HG02759 (cell line): ENCODE measurements around the gene IGFBP4.

Experiments
- ATAC-seq: cut with Tn5 transposase; IDR thresholded peaks from one replicate; pipeline ENCODE4 v1.9.1; 2021; ENCODE audit warnings: mild to moderate bottlenecking, moderate library complexity; ENCODE audit not compliant: unreplicated experiment

IGFBP4 gene

GRCh38 chr17:40454613-40454995 lies 11.4 kb downstream of the IGFBP4 start:
- no peak for ATAC-seq

GRCh38 chr17:40456396-40456951 lies 13.2 kb downstream of the IGFBP4 start:
- ATAC-seq = no peak

GRCh38 chr17:40457369-40457768 lies 14.1 kb downstream of the IGFBP4 start:
- ATAC-seq = no peak

GRCh38 chr17:40457964-40458791 lies 14.9 kb downstream of the IGFBP4 start:
- no peak for ATAC-seq

- ATAC-seq = no peak
Measured at GRCh38 chr17:40458851-40459482, 15.7 kb downstream of the IGFBP4 start.

DNA sequence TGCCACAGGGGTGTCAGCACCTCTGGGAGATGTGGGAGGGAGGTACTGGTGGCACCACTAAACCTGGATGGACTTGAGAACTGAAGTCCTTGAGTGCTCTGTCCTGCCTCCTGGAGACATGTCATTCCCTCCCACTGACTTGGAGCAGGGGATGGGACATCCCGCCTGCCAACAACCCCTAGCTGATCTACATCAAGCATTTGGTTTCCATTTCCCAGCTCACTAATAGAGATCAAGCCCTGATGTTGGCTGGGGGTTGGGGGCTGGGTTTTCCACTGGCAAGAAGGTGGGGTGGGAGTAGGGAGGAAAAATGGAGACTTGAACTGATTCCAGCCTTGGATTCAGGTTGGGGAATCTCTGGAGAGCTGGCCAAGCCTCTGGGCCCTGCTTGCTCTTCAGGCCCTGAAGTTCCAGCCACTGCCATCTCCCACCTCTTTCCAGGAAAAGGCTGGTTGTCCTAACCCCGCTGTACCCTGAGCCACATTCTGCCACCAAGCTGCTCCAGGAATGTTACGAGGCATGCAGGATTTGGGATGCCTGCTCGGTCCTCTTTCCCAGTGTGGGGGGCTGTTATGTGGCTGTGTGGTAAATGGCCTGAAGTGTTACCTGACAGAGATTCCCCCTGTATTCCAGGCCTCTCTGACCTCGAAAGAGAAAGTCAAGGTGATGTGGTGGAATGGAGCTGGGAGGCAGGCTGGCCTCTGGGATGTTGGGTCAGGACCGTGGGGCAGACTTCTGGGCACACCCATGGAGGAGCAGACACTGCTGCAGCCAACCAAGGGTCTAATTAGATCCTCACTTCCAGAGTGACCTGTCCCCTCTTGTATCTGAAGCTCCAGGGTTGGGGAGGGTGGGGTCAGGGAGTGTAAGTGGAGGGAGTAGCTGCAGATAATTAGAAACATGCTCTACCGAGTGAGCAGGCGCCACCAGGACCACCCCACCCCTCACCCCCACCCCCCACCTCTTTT lies 16.7 kb downstream of the IGFBP4 start:
- no peak for ATAC-seq

DNA sequence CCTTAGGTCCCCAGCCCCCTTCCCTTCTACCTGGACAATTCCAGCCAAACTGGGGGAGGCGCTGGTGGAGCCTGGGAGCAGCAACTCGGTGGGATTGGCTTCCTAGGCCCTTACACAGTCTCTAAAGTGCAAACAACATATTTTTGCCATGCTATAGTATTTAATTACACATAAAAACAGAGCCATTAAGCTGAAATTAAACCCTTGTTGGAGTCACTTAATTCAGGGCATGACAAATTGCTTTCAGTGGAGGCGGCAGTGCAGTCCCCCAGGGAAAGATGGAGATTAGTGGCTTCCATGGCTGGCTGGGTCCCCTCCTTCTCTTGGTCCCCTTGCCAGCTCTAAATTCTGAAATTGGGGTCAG lies 17.3 kb downstream of the IGFBP4 start:
- no peak for ATAC-seq

- ATAC-seq = no peak
Measured at GRCh38 chr17:40460968-40461731, 17.9 kb downstream of the IGFBP4 start.

DNA sequence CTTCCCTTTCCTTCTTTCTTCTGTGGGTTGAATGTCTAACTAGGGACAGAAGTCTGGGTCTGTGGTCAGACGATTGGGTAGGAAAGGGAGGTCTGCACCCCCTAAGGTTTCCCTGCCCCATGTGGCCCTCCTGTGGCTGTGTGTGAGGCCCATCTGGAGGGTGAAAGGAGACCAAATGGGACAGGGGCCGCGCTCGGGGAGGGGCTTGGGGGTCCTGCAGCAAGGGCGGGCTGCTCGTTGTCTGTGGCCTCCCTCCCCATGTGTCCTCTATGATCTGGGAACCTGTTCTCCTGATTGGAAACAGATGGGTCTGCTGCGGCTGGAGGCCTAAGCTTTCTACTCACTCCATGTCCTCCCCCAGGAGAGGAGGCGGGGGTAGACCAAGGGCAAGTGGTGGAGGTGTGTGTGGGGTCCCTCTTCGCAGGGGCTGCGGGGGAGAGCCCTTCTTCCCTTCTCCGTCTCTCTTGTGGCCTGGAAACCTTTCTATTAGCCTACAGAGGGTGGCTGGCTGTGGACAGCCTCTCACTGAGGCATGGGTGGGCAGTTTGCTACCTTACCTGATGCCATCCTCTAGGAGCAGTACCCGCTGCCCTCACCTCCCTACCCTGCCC lies 18.6 kb downstream of the IGFBP4 start:
- ATAC-seq = no peak

- no peak for ATAC-seq
Measured at GRCh38 chr17:40462343-40463121, 19.3 kb downstream of the IGFBP4 start.

DNA sequence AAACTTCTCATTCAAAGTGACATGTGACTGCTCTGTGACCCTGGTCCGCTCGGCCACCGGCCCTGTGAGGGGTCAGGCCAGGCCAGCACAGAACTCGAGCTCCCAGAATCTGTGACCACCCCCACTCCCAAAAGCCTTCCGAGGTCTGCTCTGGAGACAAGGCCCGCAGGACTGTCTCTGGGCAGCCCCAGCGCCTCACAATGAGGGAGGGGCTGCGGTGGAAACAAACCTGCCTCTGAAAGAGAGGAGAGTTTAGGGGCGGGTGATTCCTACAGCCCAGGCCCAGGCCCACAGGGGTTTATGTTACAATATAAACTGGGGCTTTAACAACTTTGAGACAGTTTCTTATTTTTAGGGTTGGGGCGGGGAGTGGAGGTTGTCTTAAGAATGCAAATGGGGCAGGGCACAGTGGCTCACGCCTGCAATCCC lies 19.9 kb downstream of the IGFBP4 start:
- ATAC-seq = no peak

DNA sequence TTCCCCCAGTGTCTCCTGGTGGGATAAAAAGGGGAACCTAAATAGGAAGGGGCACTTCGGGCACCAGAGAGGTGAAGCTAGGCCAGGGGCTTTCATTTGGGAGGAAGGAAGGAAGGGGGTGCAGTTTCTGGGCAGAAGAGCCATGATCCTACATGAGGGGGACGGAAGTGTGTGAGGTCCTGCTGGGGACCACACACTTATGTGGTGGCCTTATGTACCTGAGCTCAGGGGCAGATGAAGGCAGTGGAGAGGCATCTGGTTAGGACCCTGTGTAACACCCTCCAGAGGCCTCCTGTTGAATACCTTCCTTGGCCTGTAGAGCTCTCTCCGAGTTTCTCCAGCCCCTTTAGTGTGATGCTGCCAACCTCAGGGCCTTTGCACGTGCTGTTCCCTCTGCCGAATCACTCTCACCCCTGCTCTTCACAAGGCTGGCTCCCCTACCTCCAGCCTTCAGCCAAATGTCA lies 21.2 kb downstream of the IGFBP4 start:
- no peak for ATAC-seq

DNA sequence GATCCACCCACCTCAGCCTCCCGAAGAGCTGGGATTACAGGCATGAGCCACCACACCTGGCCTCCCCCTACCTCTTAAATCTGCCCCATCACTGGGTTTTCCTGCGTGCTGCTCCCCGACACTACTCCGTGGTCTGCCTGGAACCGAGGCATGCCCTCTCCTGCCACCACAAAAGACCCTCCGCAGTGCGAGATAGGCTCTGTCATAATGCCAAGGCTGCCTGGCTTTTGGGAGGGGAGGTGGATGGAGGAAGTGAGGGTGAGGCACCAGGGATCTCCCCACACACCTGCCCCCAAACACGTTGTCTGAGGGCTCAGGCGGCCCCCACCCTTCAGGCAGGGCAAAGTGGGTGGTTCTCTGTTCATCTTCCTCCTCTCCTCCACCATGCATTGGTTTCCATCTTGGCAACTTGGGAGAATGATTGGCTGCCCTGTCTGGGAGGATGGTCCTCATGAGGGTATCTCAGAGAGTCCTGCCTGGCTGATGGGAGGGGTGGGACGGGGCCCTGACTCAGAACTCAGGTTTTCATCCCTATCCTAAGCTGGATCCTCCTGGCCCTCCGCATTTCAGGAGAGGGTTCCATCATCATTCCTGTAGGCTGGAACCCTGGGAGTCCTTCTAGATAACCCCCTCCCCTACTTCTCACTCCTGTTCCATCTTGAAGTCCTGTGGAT lies 23.2 kb downstream of the IGFBP4 start:
- no peak for ATAC-seq

DNA sequence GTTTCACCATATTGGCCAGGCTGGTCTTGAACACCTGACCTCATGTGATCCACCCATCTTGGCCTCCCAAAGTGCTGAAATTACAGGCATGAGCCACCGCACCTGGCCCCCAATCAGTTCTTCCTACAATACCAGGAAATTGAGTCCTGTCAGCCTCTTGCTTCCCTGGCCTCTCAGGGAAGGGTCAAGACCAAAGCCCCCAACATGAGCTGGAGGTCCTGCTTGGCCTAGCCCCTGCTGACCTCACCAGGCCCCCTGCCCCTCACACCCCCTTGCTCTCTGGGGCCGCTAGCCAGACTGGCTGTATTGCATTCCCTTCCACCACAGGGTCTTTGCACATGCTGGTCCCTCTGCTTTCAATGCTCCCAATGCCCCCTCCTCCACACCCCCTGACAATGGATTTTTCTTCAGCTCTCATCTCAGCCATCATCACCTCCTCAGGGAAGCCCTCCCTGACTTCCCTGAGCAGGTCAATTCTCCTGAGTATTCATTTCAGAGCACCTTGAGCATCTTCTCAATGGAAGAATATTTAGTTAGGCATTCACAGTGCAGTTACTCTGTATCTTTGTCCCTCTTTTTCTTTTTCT lies 24.1 kb downstream of the IGFBP4 start:
- no peak for ATAC-seq

DNA sequence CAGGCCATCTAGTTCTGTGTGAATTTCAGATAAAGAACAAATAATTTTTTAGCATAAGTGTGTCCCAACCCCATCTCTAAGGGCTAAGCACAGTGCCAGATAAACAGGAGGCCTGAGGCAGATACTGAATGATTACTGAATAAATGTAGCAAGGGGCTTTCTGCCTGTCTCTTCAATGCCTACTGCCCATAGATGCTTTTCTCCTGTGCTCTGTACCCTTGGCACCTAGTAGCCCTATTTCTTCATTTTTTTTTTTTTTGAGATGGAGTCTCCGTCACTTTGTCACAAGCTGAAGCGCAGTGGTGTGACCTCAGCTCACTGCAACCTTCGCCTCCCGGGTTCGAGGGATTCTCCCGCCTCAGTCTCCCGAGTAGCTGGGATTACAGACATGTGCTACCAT lies 25.3 kb downstream of the IGFBP4 start:
- no peak for ATAC-seq

DNA sequence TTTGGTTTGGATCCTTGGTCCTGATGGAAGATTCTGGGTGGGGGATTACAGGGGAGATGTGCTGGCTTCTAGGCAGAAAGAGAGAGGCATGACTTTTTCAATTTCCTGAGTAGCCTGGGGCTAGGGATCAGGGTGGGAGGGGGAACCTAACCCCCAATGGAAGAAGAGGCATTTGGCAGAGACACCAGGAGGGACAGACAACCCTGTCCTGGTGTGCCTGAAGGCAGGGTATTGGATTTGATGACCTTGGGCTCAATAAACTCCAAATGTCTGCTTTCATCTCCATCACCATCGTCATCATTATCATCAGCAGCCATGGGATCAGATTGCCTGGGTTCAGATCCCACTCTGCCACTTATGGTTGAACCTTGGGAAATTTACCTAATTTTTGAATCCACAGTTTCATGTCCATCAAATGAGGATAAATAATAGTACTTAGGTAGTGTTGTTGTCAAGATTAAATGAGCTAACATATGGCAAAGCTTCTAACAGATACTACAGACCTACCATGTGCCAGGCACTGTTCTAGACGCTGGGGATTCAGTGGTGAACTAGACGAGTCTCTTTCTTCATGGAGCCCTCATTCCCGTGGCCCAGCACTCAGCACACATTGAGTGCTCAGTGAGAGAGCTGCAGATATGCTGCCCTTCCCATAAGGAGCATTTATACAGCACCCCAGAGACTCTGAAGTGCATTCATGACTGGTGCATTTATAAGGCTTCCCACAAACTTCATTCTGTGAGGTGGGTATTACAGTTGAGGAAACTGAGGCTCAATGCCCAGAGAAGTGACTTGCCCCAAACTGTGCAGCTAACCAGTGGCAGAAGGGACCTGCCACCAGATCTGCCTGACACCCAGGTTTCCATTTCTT lies 26.8 kb downstream of the IGFBP4 start:
- no peak for ATAC-seq
